MM.1S (cell line): ENCODE measurements around the gene FAM180A.

Source experiments
- EZH2 ChIP-seq: fragments of 300-600 bp; sonication (generic); optimal IDR thresholded peaks from 2 replicates; pipeline ENCODE3; 2017; ENCODE audit warnings: low read depth, mild to moderate bottlenecking, antibody characterized with exemption, low read length, mixed read lengths
- EZH2phosphoT487 ChIP-seq: fragments of 300-600 bp; sonication (generic); IDR thresholded peaks from 2 replicates; pipeline ENCODE4 v1.6.1; 2018; ENCODE audit warnings: antibody characterized with exemption, low read length
- TF ChIP-seq, protein P1 (sequence below): fragments of 300-600 bp; sonication (generic); IDR thresholded peaks from 2 replicates; pipeline ENCODE4 v1.5.1; 2016; ENCODE audit warnings: antibody characterized with exemption, low read length, mixed read lengths

DNA sequence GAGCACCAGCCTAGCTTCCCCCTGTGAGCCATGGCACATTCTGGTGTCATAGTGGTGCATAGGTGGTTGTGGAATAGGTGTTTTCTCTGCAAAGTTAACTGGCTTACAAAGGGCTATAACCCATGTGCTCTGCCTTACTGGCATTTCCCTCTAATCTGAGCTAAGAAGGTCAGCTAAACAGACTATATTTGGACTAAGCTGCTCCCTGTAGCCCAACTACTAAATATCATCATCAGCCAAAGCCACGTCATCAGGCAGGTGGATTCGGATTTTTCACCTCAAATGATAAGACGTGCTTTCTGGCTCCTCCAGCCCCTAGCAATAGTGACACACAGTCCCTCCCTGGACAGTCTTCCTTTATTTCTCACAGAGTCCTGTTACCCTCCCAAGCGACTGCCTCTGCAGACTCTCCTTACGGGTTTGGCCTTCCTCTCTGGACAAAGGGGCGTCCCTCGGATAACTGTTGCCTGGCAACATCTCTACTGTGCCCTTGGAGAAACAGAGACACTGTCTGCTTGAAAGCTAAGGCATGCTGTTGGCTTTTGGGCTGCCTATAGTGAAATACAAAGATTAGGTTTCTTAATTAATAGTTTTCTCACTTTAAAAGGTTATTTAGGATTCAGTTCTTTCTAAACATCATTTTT is 29.7 kb downstream of the FAM180A start:
- TF ChIP-seq, protein P1, sequence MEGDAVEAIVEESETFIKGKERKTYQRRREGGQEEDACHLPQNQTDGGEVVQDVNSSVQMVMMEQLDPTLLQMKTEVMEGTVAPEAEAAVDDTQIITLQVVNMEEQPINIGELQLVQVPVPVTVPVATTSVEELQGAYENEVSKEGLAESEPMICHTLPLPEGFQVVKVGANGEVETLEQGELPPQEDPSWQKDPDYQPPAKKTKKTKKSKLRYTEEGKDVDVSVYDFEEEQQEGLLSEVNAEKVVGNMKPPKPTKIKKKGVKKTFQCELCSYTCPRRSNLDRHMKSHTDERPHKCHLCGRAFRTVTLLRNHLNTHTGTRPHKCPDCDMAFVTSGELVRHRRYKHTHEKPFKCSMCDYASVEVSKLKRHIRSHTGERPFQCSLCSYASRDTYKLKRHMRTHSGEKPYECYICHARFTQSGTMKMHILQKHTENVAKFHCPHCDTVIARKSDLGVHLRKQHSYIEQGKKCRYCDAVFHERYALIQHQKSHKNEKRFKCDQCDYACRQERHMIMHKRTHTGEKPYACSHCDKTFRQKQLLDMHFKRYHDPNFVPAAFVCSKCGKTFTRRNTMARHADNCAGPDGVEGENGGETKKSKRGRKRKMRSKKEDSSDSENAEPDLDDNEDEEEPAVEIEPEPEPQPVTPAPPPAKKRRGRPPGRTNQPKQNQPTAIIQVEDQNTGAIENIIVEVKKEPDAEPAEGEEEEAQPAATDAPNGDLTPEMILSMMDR = no peak
- TF ChIP-seq EZH2 (no peak), EZH2phosphoT487 (no peak)
